A673 (cell line): Measurements from ENCODE around the gene BRME1.

ENCODE experiments used
- EZH2 ChIP-seq: fragments of 200-600 bp; sonication (generic); IDR thresholded peaks from 2 replicates; pipeline ENCODE4 v1.6.1; 2017; ENCODE audit warnings: borderline replicate concordance, low read depth, mild to moderate bottlenecking, mixed read lengths, antibody characterized with exemption, low read length; ENCODE audit not compliant: poor library complexity, severe bottlenecking
- TF ChIP-seq, protein P1 (sequence below): fragments of 300-800, 200-600 bp; sonication (generic); conservative IDR thresholded peaks from 2 replicates; pipeline ENCODE4 v1.5.1; 2017; ENCODE audit warnings: low read depth, mild to moderate bottlenecking, antibody characterized with exemption, low read length, moderate library complexity, mixed read lengths

DNA sequence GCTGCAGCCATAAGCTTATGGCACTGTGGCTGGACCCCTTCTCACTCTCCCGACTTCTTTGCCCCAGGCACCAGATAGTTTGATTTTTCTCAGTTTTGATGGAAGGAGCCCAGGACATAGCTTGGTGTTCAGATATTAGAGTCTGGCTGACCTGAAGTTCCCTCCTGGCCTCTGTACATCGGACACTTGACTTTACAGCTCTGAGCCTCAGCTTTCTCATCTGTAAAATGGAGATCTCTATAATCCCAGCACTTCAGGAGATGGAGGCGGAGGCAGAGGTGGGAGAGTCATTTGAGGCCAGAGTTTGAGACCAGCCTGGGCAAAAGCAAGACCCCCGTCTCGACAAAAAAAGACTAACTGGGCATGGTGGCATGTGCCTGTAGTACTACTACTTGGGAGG lies 993 bp upstream of the BRME1 start:
- TF ChIP-seq, protein P1, sequence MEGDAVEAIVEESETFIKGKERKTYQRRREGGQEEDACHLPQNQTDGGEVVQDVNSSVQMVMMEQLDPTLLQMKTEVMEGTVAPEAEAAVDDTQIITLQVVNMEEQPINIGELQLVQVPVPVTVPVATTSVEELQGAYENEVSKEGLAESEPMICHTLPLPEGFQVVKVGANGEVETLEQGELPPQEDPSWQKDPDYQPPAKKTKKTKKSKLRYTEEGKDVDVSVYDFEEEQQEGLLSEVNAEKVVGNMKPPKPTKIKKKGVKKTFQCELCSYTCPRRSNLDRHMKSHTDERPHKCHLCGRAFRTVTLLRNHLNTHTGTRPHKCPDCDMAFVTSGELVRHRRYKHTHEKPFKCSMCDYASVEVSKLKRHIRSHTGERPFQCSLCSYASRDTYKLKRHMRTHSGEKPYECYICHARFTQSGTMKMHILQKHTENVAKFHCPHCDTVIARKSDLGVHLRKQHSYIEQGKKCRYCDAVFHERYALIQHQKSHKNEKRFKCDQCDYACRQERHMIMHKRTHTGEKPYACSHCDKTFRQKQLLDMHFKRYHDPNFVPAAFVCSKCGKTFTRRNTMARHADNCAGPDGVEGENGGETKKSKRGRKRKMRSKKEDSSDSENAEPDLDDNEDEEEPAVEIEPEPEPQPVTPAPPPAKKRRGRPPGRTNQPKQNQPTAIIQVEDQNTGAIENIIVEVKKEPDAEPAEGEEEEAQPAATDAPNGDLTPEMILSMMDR, result no peak
- no peak for TF ChIP-seq EZH2
